Activated CD4-positive, alpha-beta T cell treated with anti-CD3 and anti-CD28 coated beads, Interleukin-2, amount 50 U/mL, for 16 hours (primary cell): ENCODE results near the gene FCHO2.
"Not testable (repeated sequence)": the region's sequence is repeated elsewhere in the genome, so short reads cannot be mapped to it uniquely, and the experiment has no call there.

Experiments
- DNase-seq: peaks from one replicate; pipeline ENCODE4 v3.0.0-alpha.2; 2020

FCHO2 gene, protein sequence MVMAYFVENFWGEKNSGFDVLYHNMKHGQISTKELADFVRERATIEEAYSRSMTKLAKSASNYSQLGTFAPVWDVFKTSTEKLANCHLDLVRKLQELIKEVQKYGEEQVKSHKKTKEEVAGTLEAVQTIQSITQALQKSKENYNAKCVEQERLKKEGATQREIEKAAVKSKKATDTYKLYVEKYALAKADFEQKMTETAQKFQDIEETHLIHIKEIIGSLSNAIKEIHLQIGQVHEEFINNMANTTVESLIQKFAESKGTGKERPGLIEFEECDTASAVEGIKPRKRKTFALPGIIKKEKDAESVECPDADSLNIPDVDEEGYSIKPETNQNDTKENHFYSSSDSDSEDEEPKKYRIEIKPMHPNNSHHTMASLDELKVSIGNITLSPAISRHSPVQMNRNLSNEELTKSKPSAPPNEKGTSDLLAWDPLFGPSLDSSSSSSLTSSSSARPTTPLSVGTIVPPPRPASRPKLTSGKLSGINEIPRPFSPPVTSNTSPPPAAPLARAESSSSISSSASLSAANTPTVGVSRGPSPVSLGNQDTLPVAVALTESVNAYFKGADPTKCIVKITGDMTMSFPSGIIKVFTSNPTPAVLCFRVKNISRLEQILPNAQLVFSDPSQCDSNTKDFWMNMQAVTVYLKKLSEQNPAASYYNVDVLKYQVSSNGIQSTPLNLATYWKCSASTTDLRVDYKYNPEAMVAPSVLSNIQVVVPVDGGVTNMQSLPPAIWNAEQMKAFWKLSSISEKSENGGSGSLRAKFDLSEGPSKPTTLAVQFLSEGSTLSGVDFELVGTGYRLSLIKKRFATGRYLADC

DNA sequence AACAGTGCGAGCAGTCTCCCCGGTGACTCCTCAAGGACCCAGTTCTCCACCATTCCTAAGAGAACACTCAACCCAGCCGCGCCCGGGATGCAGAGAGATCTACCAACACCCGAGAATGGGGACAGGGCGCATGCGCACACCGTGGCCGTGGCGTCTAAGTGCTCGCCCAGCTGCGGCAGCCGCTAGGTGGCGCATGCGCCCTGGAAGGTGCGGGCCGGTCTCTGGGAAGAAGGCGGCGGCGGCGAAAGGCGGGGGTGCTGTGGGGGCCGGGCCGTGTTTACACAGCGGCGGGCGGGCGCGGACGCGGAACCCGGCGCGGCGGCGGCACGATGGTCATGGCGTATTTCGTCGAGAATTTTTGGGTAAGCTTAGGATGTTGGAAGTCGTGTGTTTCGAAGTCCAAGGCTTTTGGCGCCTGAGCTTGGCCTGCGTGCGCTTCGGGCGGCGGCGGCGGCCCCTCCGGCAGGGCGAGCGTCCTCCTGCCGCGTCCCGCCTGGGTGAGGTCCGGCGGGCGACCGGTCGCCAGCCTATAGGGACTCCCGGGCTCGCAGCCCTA is at the start of gene FCHO2:
TSS of gene FCHO2 (plus strand) at position 274 of the 556 bp plus-strand sequence. CDS start at position 330, 56 bp downstream.
- DNase-seq = peak; percentile 95

DNA sequence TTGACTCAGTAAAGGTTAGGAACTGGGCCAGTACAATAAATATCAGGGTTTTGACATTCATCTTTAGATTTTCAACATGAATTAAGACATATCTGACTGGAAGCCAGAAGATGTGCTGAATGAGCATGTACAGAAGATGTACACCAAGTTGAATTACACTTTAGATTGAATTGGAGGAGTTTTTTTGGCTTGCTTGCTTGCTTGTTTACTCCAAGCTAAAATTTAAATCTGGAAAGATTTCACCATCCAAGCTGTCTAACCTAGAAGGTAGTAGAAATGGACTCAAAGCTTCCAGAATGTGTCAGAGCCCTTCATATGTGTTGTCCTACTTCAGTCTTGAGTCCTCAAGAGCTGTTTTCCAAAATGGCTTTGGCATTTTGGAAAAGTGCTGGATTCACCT is 49.0 kb upstream of the FCHO2 start:
- DNase-seq = no peak

- no peak for DNase-seq
These were observed 47.2 kb upstream of the FCHO2 start for GRCh38 chr5:72908664-72909063.

DNA sequence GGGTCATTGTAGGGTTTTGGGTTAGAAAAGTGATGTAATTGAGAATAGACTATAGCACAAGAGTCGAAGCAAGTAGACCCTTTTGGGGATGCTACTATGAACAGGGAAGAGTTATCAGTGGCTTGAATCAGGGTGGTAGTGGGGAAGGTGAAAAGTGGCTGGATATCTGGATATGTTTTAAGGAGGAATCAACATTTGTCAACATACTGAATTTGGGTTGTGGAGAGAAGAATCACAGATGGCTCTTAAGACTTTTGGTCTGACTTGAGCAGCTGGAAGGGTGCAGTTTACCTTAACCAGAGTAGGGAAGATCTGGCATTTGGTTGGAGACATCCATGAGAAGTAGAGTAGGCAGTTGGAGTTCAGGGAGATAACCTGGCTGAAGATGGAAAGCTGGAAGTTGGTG is 38.5 kb upstream of the FCHO2 start:
- DNase-seq = no peak

DNA sequence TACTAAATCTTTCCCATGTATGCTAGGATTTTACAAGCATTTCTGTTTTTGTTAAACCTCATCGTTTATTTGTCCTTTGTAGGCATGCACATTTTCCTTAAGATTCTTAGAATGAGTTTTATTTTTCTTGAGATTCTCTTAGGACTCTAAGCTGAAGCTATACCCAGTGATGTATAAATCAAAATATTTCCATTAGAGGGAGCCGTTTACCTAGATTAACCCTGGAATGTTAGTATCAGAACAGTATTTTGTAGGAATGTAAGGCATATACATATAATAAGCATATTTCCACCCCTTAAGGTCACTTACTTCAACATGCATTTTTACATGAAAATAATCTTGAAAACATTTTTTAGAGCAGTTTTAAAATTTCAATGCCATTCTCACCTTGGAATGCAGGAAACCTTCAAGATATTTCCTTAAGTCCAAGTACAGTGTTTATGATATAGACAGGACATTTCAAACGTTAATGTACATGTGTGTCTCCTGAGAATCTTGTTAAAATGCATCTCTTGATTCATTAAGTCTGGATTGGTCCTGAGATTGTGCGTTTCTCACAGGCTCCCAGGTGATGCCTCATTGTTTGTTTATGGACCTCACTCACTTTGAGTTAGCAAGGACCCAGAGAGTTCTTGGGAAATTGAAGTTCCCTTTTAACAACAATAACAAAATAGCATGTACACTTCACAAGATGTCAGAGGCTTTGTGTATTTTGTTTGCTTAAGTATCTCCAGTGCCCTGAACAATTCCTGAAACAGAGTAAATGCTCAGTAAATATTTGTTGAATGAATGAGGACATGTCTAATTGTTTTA is 34.9 kb upstream of the FCHO2 start:
- DNase-seq = peak; percentile 5

- no peak for DNase-seq
These were observed 34.0 kb upstream of the FCHO2 start for GRCh38 chr5:72921886-72922285.

GRCh38 chr5:72922422-72922821 is 33.4 kb upstream of the FCHO2 start:
- DNase-seq = no peak

DNA sequence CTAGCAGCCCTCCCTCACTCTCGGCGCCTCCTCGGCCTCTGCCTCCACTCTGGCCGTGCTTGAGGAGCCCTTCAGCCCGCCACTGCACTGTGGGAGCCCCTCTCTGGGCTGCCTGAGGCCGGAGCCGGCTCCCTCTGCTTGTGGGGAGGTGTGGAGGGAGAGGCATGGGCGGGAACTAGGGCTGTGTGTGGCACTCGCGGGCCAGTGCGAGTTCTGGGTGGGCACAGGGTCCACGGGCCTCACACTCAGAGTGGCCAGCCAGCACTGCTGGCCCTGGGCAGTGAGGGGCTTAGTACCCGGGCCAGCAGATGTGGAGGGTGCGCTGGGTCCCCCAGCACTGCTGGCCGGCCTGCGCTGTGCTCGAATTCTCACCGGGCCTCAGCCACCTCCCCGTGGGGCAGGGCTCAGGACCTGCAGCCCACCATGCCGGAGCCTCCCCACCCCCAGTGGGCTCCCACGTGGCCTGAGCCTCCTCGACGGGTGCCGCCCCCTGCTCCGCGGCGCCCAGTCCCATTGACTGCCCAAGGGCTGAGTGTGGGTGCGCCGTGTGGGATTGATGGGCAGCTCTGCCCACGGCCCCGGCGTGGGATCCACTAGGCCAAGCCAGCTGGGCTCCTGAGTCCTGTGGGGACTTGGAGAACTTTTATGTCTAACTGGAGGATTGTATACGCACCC is 30.4 kb upstream of the FCHO2 start:
- DNase-seq = no peak

DNA sequence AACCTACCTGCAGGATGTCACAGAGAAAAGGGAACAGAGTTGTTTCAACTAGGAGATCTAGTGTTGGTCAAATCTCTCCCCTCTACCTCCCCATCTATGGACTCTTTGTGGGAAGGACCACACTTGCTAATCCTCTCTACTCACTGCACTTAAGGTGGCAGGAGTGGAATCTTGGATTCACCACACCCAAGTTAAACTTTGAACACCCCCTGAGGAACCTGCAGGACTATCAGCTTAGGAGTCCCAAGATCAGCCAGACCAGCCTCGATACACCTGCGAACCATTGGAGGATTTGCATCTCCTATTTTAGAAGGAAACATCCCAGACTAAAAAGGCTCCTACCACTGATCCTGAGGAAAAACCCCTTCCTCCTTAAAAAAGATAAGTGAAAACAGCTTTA is 23.2 kb upstream of the FCHO2 start:
- DNase-seq = not testable (repeated sequence)

- DNase-seq = not testable (repeated sequence)
These were observed 20.7 kb upstream of the FCHO2 start for GRCh38 chr5:72934953-72935725.

- no peak for DNase-seq
These were observed 18.9 kb upstream of the FCHO2 start for GRCh38 chr5:72936893-72937292.

- no peak for DNase-seq
These were observed 18.3 kb upstream of the FCHO2 start for GRCh38 chr5:72937517-72938061.

- no peak for DNase-seq
These were observed 17.6 kb upstream of the FCHO2 start for GRCh38 chr5:72938206-72938605.

DNA sequence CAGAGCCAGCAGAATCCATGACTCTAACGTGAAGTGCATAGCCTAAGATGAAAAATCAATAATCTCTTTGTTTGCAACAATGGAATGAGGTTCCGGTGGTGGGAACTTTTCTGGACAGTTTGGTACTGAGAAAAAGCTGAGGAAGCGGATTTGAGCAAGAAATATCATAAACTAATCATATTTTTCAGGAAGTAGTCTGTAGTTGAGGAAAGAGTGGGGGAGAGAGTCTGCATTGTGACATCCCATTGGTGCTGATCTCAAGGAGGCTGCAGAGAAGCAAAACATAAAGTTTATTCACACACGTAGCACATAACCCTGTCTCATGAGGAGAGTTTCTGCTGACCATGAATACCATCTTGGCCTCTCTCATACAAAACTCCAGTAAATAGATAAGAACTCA is 15.8 kb upstream of the FCHO2 start:
- no peak for DNase-seq

GRCh38 chr5:72943307-72943706 is 12.5 kb upstream of the FCHO2 start:
- DNase-seq = no peak

DNA sequence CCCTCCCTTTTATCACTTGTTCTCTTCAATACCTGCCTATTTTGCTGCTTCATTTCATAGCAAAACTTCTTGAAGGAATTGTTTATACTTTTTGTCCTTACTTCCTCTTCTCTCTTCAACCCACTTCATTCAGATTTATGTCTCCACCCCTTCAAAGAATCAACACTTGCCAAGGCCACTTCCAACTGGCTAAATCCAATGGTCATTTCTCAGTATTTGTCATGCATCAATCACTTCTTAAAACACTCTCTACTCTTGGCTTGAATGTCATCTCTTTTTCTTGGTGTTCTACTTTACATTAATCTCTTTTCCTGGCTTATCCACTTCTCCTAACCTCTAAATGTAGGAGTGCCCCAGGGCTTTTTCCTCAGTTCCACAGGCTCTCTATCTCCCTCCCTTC is 8.3 kb upstream of the FCHO2 start:
- no peak for DNase-seq

DNA sequence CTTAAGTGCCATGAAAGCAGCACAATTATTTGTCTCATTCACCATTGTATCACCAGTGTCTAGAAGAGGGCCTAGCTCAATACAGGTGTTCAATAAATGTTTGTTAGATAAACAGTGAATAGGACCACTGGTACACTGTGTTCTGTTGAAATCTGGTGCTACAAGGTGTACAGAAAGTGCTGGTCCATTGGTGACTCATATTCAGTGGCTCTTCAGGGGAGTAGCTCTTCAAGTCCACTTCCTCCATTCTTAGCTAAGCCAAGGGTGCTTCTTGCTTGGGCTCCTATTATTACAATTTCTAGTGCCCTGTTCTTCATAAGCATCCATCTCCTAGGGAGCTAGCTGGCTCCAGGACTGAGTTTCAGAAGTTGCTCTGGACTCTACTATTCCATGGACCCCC is 6.4 kb upstream of the FCHO2 start:
- no peak for DNase-seq

GRCh38 chr5:72951671-72952468 is 4.0 kb upstream of the FCHO2 start:
- no peak for DNase-seq

- no peak for DNase-seq
These were observed 1.5 kb upstream of the FCHO2 start for GRCh38 chr5:72954389-72954788.

DNA sequence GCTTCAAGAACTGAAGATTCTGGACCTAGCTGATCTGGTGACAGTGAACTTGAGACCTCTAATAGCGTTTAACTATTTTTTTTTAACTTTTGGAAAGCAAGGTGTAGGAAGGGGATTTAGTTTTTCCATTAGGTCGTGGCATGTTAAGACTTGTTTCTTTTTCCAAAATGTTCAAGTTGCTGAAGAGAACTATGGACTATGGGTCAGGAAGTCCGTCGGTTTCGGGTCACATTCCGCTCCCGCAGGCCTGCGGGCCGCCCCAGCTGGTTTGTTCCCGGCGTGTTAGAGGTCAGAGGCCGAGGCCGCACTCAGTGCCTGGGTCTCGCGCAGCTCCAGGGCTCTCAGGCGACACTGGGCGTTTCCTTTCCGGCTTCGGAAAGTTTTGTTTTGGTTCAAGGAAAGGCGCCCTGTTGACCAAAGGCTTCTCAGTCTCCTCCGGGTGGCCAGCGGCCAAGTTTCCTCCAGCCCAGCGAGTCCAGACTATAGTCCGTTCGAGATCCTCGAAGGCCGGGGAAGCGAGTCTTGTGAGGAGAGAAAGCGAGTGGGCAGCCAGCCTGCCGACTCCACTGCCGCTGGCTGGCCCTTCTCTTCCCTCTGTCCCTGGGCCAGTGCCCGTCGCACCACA is 586 bp upstream of the FCHO2 start:
- peak; percentile 14 for DNase-seq
